ENCODE data around the gene JPH3. TPM values are rescaled to one million over a fixed set of nuclear protein-coding genes. Genes with fewer than 3 reads are reported as not detected.

Gene JPH3
- total RNA-seq, 1 experiment from 2014 or later: not detected

DNA sequence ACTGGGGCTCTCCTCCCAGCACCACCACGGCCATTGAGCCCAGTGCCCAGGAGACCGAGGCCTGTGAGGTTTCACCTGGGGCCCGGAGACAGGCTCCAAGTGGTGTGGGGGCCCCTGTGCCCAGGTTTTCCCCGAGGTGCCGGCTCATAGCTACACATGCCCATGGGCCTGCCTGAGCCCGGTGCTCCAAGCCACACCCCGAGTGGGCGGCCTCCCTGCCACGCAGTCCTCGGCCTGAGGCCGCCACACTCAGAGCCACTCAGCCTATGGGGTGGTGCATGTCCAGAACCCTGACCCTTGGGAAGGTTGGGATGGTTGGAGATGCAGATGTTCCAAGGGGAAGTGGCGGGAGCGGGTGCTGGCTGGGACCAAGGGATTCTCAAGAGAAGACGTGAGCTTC is 24.1 kb downstream of the JPH3 start:
- no peak for DNase-seq (ENCODE audit: low spot score)

- no peak for DNase-seq (ENCODE audit: low spot score)
These were observed 24.6 kb downstream of the JPH3 start for GRCh38 chr16:87626905-87627304.

DNA sequence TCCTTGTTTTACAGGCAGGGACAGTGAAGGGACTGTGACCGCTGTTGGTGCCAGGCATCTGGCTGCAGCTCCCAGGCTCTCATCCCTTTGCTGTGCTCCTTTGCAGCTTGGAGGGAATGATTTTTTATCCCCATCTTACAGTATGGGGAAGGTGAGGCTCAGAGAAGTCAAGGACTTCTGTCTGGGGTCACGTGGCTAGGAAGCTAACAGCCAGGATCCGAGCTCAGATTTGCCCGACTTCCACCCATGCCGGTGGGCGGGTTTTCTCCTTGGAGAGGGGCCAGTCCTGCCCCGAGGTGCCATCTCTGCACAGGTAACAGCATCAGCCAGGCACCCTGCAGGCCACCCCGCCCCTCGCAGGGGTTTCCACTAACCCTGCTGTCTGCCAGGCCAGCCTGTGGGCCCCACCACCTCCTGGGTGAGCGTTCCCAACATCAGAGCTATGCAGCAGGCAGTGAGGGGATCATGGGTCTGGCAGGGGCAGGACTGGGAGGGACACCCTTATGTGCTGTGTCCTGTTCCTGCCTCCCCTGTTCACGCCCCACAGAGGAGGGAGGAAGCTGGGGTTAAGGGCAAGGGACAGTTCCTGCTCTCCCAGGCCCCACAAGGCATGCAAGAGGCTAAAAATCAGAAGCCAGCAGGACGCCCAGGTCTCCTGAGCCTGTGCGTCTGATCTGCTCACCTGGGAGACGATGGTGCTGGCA is 25.4 kb downstream of the JPH3 start:
- no peak for DNase-seq (ENCODE audit: low spot score)

DNA sequence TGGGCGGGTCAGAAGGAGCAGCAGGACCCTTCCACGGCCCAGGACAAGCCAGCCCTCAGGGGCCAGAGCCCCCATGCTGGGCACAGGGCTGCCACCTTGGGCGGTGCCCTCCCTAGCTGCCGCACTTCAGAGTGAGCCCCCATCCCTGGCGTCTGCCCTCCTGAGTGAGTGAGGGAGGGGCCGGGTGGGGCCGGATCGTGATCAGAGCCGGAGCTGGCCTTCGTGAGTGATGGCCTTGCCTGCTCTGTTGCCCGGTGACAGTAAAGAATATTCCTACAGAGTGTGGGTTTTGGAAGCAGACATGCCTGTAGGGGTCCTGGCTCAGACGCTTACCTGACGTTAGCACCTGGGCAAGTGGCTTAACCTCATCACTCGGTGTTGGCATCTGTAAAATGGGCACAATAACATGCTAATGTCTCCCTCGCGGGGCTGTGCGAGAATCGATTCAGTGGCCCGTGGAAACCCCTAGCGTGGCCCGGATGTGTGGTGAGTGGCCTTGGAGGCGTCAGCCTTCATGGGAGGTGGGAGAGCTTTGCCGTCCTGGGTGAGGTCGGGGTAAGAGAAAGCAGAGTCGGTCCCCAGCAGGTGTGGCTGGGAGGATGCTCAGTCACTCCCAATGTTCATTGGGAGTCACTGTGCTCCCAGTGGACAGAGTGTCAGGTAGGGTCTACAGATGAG is 26.1 kb downstream of the JPH3 start:
- no peak for DNase-seq (ENCODE audit: low spot score)

- DNase-seq (ENCODE audit: low spot score): no peak
These were observed 26.6 kb downstream of the JPH3 start for GRCh38 chr16:87628940-87629339.

DNA sequence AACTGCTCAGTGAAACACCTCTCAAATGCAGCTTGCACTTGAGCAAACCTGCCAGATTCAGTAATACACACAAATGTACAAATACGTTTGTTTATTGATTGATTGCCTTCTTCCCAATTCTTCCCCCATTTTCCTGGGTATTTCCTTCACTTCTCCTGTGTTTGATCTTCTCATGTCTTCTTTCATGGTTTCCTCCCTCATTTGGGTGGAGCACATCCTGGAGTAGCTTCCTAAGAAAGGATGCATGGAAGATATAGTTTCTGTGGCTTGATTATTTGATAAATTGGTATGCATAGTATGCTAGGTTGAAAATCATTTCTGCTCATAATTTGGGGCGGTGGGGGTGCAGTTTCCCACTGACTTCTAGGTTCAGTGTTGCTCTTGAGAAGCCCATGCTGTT is 28.8 kb downstream of the JPH3 start:
- DNase-seq (ENCODE audit: low spot score): no peak

DNA sequence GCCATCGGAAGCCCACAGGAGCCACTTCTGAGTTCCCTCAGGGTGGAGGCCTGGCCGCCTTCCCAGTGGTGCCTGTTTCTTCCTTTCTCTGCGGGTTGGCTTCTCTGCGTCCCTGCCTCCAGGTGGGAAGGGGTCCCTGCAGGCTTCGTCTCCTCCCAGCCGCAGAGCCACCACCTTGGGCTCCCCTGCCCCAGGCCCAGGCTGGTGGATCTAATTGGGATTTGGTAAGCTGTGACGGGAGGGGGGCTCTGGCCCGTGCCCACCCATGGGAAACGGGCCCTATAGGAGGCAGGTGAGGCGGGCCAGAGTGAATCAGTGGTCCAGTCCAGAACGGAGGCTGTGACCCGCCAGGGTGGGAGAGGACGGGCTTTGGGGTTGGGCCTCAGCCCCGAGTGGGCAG is 32.1 kb downstream of the JPH3 start:
- DNase-seq (ENCODE audit: low spot score): no peak

DNA sequence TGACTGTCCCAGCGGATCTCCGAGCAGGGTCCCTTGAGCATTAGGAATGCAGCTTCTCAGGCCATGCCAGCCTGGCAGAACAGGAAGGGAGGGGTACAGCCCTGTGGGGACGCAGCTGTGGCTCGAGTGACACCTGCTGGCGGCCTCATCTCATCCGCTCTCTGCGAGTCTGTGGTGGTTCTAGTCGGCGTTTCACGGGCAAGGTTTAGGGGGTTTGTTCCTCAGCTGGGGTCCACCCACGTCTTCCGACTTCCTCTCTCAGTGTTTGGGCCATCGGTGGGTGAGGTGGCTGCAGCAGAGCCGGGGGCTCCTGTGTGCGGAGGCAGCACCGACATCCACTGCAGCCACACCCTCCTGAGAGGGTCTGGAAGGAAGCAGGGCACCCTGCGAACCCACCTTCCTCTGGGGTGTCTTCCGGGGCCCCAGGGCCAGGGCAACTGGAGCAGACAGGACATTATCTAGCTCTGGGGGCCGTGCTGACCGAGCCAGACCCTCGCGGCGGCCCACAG is 33.3 kb downstream of the JPH3 start:
- DNase-seq (ENCODE audit: low spot score): peak; percentile 76

DNA sequence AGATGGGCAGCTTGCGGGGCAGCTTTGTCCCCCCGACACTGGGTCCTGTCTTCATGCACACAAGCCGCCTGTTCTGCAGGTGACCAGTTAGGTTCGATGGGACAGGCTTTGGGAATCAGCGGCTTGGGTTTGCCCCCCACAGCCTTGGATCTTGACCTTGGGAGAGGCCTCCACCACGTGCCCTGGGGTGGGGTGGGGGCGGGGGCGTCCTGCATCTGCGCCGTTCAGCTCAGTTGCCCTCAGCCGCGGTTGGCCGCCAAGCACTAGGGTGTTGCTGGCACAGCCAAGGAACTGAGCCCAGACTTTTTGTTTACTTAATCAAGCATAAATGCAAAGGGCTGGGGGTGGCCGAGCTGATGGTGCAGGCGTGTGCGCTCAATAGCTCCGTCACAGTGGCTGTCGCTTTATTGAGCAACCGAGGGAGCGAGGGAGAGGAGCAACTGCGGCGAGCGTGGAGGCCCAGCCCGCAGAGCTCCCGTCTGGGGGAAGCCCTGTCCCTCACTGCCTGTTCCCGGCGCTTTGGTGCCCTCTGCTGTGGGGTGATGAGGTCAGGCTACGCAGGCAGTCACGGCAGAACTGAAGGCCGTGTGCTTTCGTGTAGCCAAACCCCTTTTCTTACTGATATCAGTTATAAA is 33.9 kb downstream of the JPH3 start:
- peak; percentile 82 for DNase-seq (ENCODE audit: low spot score)

- no peak for DNase-seq (ENCODE audit: low spot score)
These were observed 34.4 kb downstream of the JPH3 start for GRCh38 chr16:87636741-87637140.

GRCh38 chr16:87637357-87637756 is 35.0 kb downstream of the JPH3 start:
- no peak for DNase-seq (ENCODE audit: low spot score)

- DNase-seq (ENCODE audit: low spot score): no peak
These were observed 36.4 kb downstream of the JPH3 start for GRCh38 chr16:87638736-87639135.

GRCh38 chr16:87641721-87642120 is 39.4 kb downstream of the JPH3 start:
- no peak for DNase-seq (ENCODE audit: low spot score)

DNA sequence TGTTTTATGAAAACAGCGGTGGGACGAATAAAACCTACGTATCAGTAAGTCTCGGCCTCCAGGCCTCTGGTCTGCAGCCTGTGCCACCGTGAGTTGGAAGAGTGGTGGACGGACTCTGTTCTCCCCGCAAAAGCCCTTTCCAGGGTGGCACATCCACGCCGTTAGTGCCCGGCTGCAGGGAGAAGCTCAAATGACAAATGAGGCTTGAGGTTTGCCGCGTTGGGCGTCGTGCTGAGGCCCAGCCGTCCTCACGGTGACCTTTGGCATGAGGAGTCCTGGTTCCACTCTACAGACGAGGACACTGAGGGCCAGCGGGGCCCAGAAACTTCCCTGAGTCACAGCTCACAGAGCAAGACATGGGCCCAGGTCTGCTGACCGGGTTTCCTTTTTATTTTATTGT is 40.2 kb downstream of the JPH3 start:
- DNase-seq (ENCODE audit: low spot score): no peak

DNA sequence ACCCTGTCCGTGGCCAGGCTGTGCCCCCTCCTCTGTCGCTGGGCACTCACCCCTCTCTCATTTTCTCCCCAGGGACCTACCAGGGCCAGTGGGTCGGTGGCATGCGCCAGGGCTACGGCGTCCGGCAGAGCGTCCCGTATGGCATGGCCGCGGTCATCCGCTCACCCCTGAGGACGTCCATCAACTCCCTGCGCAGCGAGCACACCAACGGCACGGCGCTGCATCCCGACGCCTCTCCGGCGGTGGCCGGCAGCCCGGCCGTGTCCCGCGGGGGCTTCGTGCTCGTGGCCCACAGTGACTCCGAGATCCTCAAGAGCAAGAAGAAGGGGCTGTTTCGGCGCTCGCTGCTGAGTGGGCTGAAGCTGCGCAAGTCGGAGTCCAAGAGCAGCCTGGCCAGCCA is 41.9 kb downstream of the JPH3 start:
- DNase-seq (ENCODE audit: low spot score): no peak

- no peak for DNase-seq (ENCODE audit: low spot score)
These were observed 42.3 kb downstream of the JPH3 start for GRCh38 chr16:87644596-87644995.

GRCh38 chr16:87645802-87646201 is 43.5 kb downstream of the JPH3 start:
- DNase-seq (ENCODE audit: low spot score): no peak

DNA sequence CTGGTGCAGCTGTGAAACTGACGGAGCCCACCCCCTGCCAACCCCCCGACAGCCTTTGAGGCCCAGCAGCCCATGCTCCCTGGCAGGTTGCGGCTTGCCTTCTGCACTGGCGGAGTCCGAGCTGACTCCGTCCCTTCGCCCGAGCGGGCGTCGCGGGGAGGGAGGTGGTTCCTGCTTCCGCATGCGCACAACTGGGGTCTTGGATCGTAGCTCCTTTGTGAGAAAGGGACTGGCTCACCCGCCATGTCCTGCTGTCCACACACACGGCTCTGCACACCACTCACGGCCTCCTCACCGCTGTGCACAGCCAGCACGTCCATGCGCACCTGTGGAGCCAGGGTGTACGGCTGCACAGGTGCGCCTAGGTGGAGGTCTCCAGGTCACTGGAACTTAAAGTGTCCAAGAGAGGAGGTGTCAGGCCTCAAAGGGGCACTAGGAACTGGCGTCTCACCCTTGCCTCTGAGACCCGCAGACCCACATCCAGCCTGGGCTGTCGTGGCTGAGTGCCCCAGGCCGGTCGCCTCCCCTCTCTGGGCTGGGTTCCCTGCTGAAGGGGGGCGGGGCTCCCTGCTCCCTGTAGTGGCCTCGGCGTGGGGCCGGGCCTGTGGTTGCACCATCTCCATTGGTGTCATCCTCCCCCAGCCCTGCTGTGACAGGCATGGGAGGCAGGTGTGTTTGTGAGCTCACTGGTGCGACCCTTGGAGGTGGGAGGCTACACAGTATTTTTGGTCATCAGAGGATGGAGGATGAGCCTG is 45.3 kb downstream of the JPH3 start:
- no peak for DNase-seq (ENCODE audit: low spot score)

GRCh38 chr16:87648236-87648635 is 45.9 kb downstream of the JPH3 start:
- DNase-seq (ENCODE audit: low spot score): no peak

DNA sequence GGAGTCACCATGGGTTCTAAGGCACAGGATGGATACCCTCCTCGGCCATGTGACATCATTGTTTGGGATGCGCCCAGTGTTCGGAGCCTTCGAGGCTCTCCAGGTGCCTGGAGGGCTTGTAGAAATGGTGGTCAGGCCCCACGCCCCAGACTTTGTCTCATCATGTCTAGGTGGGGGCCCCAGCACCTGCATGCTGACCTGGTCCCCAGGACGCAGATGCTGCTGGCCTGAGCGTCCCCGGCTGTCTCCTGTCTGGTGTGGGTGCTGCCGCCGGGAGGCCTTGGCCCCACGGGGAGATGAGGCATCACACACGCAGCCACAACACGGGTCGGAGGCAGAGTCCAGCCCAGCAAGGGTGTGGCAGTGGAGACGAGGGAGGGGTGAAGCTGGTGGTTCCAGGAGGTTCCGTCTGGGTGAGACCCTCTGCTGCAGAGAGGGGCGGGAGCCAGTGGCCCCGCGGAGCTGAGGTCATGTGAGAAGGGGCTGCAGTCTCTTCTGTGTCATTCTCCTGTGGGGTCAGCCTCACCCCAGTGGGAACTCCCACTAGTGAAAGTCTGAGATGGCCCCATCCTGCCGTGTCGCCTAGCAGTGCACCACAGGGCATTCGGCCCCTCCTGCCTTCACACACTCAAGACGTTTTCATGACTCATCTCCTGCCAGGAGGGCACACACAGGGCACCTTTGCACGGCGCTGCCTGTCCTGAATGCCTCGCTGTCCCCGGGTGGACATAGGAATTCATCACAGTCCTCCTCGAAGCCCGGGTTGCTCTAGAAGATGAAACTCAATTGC is 46.6 kb downstream of the JPH3 start:
- DNase-seq (ENCODE audit: low spot score): no peak

DNA sequence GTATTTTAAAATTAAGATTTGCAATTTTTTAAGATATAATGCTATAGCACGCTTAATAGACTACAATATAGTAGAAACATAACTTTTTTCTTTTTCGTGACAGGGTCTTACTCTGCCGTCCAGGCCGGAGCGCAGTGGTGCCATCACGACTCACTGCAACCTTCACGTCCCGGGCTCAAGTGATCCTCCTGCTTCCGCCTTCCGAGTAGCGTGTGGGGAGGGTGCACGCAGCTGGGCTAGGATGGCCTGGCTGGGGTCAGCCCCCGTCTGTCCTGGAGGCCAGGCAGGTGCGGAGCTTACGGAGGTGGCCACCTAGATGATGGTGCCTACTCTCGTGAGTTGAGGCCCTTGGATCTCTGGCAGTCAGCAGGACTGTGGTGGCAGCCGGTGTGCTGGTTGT is 50.1 kb downstream of the JPH3 start:
- DNase-seq (ENCODE audit: low spot score): no peak
